Activated CD4-positive, CD25-positive, alpha-beta regulatory T cell treated with anti-CD3 and anti-CD28 coated beads, Interleukin-2, amount 50 U/mL, for 72 hours (primary cell): ENCODE results near the gene ARMC3.
"Not testable (repeated sequence)": the region's sequence is repeated elsewhere in the genome, so short reads cannot be mapped to it uniquely, and the experiment has no call there.

Source experiments
- DNase-seq: peaks from one replicate; pipeline ENCODE4 v3.0.0; 2021

The ARMC3 gene

DNA sequence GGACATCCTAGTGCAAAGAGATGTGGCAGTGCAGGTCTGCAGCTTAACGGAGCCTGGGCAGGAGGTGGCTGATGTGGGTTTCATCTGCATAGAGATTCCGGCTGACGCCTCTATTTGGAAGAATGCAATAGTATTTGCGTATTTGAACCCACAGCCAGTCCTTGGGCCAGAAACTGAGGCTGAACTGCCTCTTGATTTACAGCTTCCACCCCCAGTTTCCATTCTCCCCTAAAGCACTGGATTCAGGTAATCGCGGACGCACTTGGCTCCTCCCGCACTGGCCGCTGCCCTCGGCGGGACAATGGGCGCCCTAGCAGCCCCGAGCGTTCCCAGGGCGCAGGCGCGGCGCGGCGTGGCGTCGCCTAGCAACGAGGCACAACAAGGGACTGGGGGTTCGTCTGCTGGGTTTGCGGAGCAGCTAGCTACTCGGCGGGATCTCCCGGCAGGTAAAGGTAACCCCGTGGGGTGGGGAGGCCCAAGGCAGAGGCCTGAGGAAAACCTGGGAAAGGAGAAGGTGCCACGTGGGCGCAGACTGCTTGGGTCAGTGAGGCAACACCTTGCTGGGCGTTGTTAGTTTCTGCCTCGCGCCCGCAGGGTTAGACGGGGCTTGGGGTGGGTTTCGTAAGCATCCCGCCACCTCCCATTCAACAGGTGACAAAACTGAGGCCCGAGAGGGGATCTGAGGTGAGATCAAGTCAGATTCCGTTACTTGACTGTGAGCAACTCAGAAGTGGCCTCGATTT lies at the start of gene ARMC3:
TSS of gene ARMC3 (plus strand) at position 393 of the 743 bp plus-strand sequence. CDS start 3,944 bp downstream, outside the sequence.
- peak; percentile 60 for DNase-seq

DNA sequence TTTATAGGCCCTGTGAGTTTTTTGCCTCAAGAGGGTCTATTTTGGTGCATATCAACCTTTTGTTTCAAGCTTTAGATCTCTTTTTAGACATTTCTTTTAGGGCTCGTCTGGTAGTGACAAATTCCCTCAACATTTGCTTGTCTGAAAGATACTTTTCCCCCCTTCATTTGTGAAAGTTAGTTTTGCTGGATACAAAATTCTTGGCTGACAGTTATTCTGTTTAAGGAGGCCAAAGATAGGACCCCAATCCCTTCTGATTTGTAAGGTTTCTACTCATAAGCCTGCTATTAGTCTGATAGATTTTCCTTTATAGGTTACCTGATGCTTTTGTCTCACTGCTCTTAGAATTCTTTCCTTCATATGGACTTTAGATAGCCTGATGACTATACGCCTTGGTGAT lies 36.1 kb upstream of the ARMC3 start:
- DNase-seq, result no peak

DNA sequence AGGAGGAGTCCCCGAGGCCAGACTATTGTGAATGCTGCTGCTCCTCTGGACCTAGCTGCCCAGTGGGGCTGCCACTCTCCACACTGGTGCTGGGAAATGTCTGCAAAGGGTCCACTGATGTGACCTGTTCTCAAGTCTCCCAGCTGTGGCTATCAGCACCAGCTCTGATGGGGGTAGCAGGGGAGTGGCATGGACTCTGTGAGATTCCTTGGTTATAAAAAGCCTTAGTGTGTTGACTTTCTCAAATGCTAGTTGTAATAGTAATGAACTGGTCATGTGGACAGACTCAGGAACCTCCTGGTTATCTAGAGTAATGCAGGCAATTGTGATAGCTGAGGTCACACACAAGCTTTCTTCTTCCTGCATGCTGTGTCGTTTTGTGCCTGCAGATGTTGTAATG lies 34.1 kb upstream of the ARMC3 start:
- no peak for DNase-seq

DNA sequence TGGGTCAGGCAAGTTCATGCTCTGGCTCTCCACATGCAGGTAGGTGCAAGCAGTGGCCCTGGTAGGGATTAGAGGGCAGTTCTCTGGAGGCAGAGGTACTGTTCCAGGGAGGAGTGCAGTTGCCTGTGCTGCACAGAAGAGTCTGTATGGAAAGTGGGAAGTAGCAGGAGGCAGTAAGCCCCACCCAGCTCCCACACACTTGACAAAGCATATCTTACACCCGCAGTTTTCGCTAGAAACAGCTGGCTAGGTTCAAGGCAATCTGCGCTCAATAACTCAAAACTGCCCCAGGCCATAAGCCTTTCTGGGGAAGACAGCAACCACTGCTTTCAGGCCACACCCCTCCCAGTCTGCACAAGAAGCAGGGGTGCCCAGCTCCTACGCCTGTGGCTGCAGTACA lies 33.1 kb upstream of the ARMC3 start:
- DNase-seq, result no peak

- DNase-seq, result no peak
Measured at GRCh38 chr10:22895252-22895651, 32.6 kb upstream of the ARMC3 start.

DNA sequence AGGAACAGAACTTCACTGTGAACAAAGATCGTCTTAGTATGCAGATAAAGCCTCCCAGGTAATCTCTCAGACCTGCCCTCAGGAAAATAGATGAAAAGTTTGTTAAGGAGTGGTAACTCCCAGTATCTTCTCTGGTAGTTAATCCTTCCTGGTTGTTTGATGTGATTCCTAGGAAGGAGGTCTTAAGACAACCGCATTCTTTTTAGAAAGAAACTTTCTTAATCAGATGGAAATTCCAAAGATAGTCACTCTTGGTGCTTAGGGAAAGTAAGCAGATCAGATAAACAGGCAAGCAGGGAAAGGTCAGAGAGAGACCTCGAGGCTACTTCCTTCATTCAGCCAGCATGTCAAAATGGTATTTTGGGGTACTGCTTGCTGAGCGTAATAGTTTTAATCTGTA lies 30.5 kb upstream of the ARMC3 start:
- DNase-seq, result no peak

DNA sequence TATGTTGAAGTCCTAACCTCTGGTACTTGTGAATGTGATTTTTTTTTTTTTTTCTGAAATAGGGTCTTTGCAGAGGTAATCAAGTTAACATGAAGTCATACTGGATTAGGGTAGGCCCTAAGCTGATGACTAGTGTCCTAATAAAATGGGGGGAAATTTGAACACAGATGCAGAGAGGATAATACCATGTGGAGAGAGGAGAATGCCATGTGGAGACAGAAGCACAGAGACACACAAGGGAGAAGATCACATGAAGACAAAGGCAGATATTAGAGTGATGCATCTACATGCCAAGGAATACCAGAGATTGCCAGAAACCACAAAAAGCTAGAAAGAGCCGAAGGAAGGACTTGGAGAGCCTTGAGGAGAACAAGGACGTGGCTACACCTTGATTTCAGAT lies 28.5 kb upstream of the ARMC3 start:
- DNase-seq, result no peak

DNA sequence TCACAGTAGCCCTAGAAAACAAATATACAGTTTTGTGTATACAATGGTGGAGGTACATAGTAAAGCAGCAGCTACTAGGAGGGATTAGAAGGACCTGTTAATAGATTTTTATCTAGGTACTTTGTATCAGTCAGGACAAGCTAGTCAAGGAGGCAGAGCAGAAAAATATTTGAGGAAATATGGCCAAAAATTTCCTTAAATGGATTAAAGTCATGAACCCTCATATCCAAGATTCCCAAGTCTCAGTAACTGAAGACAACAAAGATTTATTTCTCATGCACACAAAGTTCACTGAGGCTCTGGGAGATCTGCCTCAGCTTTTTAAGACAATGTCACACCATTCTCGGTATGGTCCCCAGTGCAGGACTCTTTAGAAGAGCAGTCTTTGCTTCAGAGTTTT lies 28.1 kb upstream of the ARMC3 start:
- DNase-seq, result no peak

DNA sequence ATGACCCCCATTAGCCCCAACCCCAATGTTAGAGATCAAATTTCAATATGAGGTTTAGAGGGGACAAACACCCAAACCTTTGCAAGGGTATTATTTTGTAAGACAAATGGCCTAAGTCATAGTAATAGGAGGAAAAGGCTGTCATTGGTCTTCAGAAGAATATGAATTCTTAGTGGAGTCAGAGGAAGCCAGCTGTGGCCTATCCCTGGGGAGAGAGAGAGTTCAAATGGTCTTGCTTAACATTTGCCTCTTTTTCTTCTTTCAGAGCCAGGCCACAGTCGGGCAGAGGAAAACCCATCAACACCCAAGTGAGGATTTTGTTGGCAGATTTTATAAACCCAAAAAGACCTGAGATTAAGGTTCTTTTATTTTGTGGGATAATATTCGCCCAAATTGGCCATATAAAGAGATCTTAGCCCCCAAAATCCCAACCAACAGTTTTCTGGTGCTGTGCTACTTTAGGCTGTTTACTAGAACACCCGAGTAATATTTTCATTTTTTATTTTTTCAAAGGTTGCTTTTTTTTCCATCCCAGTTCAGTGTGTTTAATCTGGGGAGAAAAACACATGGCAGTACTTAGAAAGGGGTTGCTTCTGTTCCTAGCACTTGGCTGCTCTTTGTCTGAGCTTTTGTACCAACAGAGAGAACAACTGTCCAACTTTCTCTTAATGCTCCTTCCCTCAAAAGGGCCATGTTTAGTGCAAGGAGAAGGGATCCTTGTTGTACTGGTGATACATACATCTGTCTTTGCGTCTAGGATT lies 26.8 kb upstream of the ARMC3 start:
- DNase-seq, result no peak

DNA sequence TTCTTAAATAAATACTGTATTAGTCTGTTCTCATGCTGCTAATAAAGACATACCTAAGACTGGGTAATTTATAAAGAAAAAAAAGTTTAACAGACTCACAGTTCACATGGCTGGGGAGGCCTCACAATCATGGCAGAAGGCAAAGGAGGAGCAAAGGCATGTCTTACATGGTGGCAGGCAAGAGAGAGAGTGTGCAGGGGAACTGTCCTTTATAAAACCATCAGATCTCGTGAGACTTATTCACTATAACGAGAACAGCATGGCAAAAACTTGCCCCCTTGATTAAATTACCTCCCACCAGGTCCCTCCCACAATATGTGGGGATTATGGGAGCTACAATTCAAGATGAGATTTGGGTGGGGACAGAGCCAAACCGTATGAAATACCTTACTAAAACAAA lies 25.7 kb upstream of the ARMC3 start:
- not testable (repeated sequence) for DNase-seq

GRCh38 chr10:22903694-22904093 lies 24.2 kb upstream of the ARMC3 start:
- DNase-seq, result no peak

- no peak for DNase-seq
Measured at GRCh38 chr10:22906767-22907166, 21.1 kb upstream of the ARMC3 start.

- no peak for DNase-seq
Measured at GRCh38 chr10:22908837-22909236, 19.0 kb upstream of the ARMC3 start.

GRCh38 chr10:22909673-22910072 lies 18.2 kb upstream of the ARMC3 start:
- DNase-seq, result not testable (repeated sequence)

GRCh38 chr10:22911067-22911466 lies 16.8 kb upstream of the ARMC3 start:
- no peak for DNase-seq

GRCh38 chr10:22911889-22912762 lies 15.7 kb upstream of the ARMC3 start:
- DNase-seq, result no peak

- no peak for DNase-seq
Measured at GRCh38 chr10:22912763-22913384, 15.0 kb upstream of the ARMC3 start.

GRCh38 chr10:22913474-22914092 lies 14.3 kb upstream of the ARMC3 start:
- DNase-seq, result no peak

DNA sequence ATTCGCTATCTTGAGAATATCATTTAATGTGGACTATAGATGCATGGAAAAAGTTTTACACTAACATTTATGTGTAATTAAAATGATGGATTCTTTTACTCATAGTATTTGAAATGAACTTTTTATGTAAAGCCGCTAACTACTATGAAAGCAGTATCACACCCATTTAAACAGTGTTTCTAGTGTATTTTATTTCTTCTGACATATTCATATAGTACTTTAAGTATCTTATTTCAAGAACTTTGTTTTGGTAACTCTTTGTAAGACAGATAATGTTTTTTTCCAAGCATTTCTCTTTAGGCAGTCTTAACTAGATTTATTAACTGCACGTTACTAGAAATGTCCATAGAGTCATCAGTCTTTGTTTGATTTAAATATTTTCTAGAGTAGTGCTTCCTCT lies 12.5 kb upstream of the ARMC3 start:
- no peak for DNase-seq

- no peak for DNase-seq
Measured at GRCh38 chr10:22925088-22925487, 2.8 kb upstream of the ARMC3 start.

- no peak for DNase-seq
Measured at GRCh38 chr10:22927166-22927565, 687 bp upstream of the ARMC3 start.

- DNase-seq, result not testable (repeated sequence)
Measured at GRCh38 chr10:22929053-22929452, 1.2 kb downstream of the ARMC3 start.

GRCh38 chr10:22931948-22932347 lies 4.1 kb downstream of the ARMC3 start:
- no peak for DNase-seq
